HepG2 (cell line): ENCODE data around the gene PPP2R5C. TPM values are rescaled to one million over a fixed set of nuclear protein-coding genes. Genes with fewer than 3 reads are reported as not detected.

ENCODE experiments used
- ERF ChIP-seq: IDR thresholded peaks from 2 replicates; pipeline ENCODE4 v1.6.1; 2018; ENCODE audit warnings: missing biosample characterization, missing genetic modification reagents
- FOXP1 ChIP-seq, 2 experiments: fragments of 450-650 bp in 1 of 2; IDR thresholded peaks; 2 replicates each; pipeline ENCODE4 v1.6.1; 2017 to 2018; ENCODE audit warnings: antibody characterized with exemption in 1 of 2
- HOXA3 ChIP-seq: sonication (generic); formaldehyde crosslinking; IDR thresholded peaks from 2 replicates; pipeline ENCODE4 v1.5.0; 2020; ENCODE audit warnings: missing genetic modification reagents
- KDM3A ChIP-seq: IDR thresholded peaks from 2 replicates; pipeline ENCODE4 v1.6.1; 2018; ENCODE audit warnings: low read depth, missing compliant biosample characterization
- PHF5A ChIP-seq: IDR thresholded peaks from one replicate; pipeline ENCODE4 v1.6.1; 2018; ENCODE audit warnings: low read depth, missing genetic modification reagents; ENCODE audit not compliant: unreplicated experiment
- REXO4 ChIP-seq: sonication (generic); formaldehyde crosslinking; IDR thresholded peaks from 2 replicates; pipeline ENCODE4 v1.8.0; 2022; ENCODE audit warnings: missing genetic modification reagents, mild to moderate bottlenecking, borderline replicate concordance
- RFXAP ChIP-seq: sonication (generic); formaldehyde crosslinking; IDR thresholded peaks from 2 replicates; pipeline ENCODE4 v1.4.0; 2020; ENCODE audit warnings: missing genetic modification reagents, borderline replicate concordance
- SMAD1 ChIP-seq: sonication (generic); formaldehyde crosslinking; IDR thresholded peaks from 2 replicates; pipeline ENCODE4 v1.4.0; 2020; ENCODE audit warnings: missing genetic modification reagents, low read depth, mild to moderate bottlenecking, borderline replicate concordance
- SP5 ChIP-seq: IDR thresholded peaks from 2 replicates; pipeline ENCODE4 v1.6.1; 2016; ENCODE audit warnings: low read depth, borderline replicate concordance
- TFDP2 ChIP-seq: sonication (generic); formaldehyde crosslinking; IDR thresholded peaks from 2 replicates; pipeline ENCODE4 v1.4.0; 2020; ENCODE audit warnings: missing genetic modification reagents
- THAP7 ChIP-seq: sonication (generic); formaldehyde crosslinking; IDR thresholded peaks from 2 replicates; pipeline ENCODE4 v1.8.1; 2023; ENCODE audit warnings: mild to moderate bottlenecking, missing genetic modification reagents
- ZNF33A ChIP-seq: sonication (generic); formaldehyde crosslinking; IDR thresholded peaks from 2 replicates; pipeline ENCODE4 v1.5.1; 2020; ENCODE audit warnings: missing genetic modification reagents, mild to moderate bottlenecking, moderate library complexity, borderline replicate concordance
- ZNF34 ChIP-seq: sonication (generic); formaldehyde crosslinking; IDR thresholded peaks from 2 replicates; pipeline ENCODE4 v1.4.0; 2020; ENCODE audit warnings: mild to moderate bottlenecking, missing genetic modification reagents, borderline replicate concordance
- ZNF546 ChIP-seq: sonication (generic); formaldehyde crosslinking; conservative IDR thresholded peaks from 2 replicates; pipeline ENCODE4 v1.8.1; 2023; ENCODE audit warnings: mild to moderate bottlenecking, missing genetic modification reagents
- ZNF672 ChIP-seq: sonication (generic); formaldehyde crosslinking; IDR thresholded peaks from 2 replicates; pipeline ENCODE4 v1.8.1; 2022; ENCODE audit warnings: missing genetic modification reagents
- ZNF747 ChIP-seq: sonication (generic); formaldehyde crosslinking; IDR thresholded peaks from 2 replicates; pipeline ENCODE4 v1.8.1; 2023; ENCODE audit warnings: missing genetic modification reagents, mild to moderate bottlenecking, borderline replicate concordance
- ZNF841 ChIP-seq: sonication (generic); formaldehyde crosslinking; IDR thresholded peaks from 2 replicates; pipeline ENCODE4 v1.8.1; 2023; ENCODE audit warnings: missing genetic modification reagents, borderline replicate concordance
- ZSCAN9 ChIP-seq: IDR thresholded peaks from 2 replicates; pipeline ENCODE4 v1.6.1; 2016; ENCODE audit warnings: borderline replicate concordance
- polyA plus RNA-seq, 8 experiments: library from polyadenylated mRNA; depleted of rRNA in 3 of 8; stranded (reverse) in 7 of 8; unstranded in 1 of 8; fragments of >200 nt; fragmentation: Illumina TruSeq in 4 of 8; extraction: Trizol in 4 of 8; gene quantifications; 2 replicates each; pipeline versions ENCODE4 v1.2.1 to v1.2.3, GENCODE V29; 2011 to 2016; ENCODE audit warnings: low read depth in 4 of 8, missing spikeins in 1 of 8, mixed read lengths in 1 of 8; ENCODE audit not compliant: insufficient read depth in 1 of 8
- total RNA-seq, 5 experiments: library from RNA; depleted of rRNA; stranded (reverse); fragments of >200 nt; fragmentation: Illumina TruSeq; extraction: Trizol; gene quantifications; 2 replicates each; pipeline ENCODE4 v1.2.3, GENCODE V29; 2016; ENCODE audit warnings: low read depth in 1 of 5
- TF ChIP-seq, protein P1 (sequence below), 2 experiments: sonication (generic) in 1 of 2; formaldehyde crosslinking in 1 of 2; IDR thresholded peaks; 2 replicates each; pipeline versions ENCODE4 v1.6.1 to v1.9.0; 2014 to 2022; ENCODE audit warnings: antibody characterized with exemption in 1 of 2, borderline replicate concordance in 1 of 2, inconsistent platforms in 1 of 2, low read depth in 1 of 2, missing genetic modification reagents in 1 of 2

Gene PPP2R5C
- total and polyA plus RNA-seq, 2 of the 13 experiments (the other 11 are each of a cell fraction or from before 2014, with no cell fraction given), result 74.3 to 78.5 TPM

GRCh38 chr14:101964297-101965180 lies 203.0 kb downstream of the PPP2R5C start, which contains the start of gene DYNC1H1 (continued):
- TF ChIP-seq TFDP2 (0 out of 2 replicates have a peak, but pooled peaks have one; percentile 25), ZNF33A (no peak), HOXA3 (CRISPR knock-in tag) (peak; percentile 27; the same call in 1 of the 2 replicates), FOXP1 (IDR thresholded peaks at IDR 0.05) (no peak), FOXP1 (CRISPR knock-in tag; IDR thresholded peaks at IDR 0.05) (no peak), ERF (CRISPR knock-in tag) (peak; percentile 75), ZNF672 (peak; percentile 75; the same call in 1 of the 2 replicates), THAP7 (CRISPR knock-in tag) (peak; percentile 23; the same call in 1 of the 2 replicates), ZNF841 (0 out of 2 replicates have a peak, but pooled peaks have one; percentile 55), ZNF747 (0 out of 2 replicates have a peak, but pooled peaks have one; percentile 31), PHF5A (no peak), KDM3A (CRISPR knock-in tag) (peak; percentile 27; the same call in 1 of the 2 replicates), ZSCAN9 (peak; percentile 75; the same call in 1 of the 2 replicates), ZNF34 (peak; percentile 79; the same call in 1 of the 2 replicates), RFXAP (CRISPR knock-in tag) (0 out of 2 replicates have a peak, but pooled peaks have one; percentile 34), SMAD1 (CRISPR knock-in tag) (0 out of 2 replicates have a peak, but pooled peaks have one; percentile 45), ZNF546 (CRISPR knock-in tag) (no peak), REXO4 (CRISPR knock-in tag) (0 out of 2 replicates have a peak, but pooled peaks have one; percentile 44), SP5 (peak; percentile 18; the same call in 1 of the 2 replicates)
- TF ChIP-seq, protein P1, sequence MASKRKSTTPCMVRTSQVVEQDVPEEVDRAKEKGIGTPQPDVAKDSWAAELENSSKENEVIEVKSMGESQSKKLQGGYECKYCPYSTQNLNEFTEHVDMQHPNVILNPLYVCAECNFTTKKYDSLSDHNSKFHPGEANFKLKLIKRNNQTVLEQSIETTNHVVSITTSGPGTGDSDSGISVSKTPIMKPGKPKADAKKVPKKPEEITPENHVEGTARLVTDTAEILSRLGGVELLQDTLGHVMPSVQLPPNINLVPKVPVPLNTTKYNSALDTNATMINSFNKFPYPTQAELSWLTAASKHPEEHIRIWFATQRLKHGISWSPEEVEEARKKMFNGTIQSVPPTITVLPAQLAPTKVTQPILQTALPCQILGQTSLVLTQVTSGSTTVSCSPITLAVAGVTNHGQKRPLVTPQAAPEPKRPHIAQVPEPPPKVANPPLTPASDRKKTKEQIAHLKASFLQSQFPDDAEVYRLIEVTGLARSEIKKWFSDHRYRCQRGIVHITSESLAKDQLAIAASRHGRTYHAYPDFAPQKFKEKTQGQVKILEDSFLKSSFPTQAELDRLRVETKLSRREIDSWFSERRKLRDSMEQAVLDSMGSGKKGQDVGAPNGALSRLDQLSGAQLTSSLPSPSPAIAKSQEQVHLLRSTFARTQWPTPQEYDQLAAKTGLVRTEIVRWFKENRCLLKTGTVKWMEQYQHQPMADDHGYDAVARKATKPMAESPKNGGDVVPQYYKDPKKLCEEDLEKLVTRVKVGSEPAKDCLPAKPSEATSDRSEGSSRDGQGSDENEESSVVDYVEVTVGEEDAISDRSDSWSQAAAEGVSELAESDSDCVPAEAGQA (IDR thresholded peaks at IDR 0.05; ENCODE audit: low read depth), result peak; percentile 40; the same call in 1 of the 2 replicates
- TF ChIP-seq, protein P1 (CRISPR knock-in tag; IDR thresholded peaks at IDR 0.05; ENCODE audit: borderline replicate concordance), result no peak; the same call in 1 of the 2 replicates
